Adrenal gland (tissue), 12 donors: ENCODE data around the gene WWTR1. TPM values are rescaled to one million over a fixed set of nuclear protein-coding genes. Genes with fewer than 3 reads are reported as not detected.

ENCODE experiments used
- DNase-seq, 7 donors: peaks; one replicate each; pipeline ENCODE4 v3.0.0-alpha.2; 2019 to 2020
- H3K27ac ChIP-seq, 5 donors: fragments of 200-600 bp; sonication (generic) in 4 of 5; 1 replicate in 3 of 5; 2 replicates in 2 of 5; pipeline versions ENCODE4 v1.5.1 to v1.8.0; 2016 to 2020; ENCODE audit warnings: mild to moderate bottlenecking in 1 of 5
- H3K27me3 ChIP-seq: fragments of 200-600 bp; 2 replicates; pipeline ENCODE4 v1.8.0; 2021
- H3K36me3 ChIP-seq, 2 donors: fragments of 200-600 bp; replicated peaks in 1 of 2; 1 replicate in 1 of 2; 2 replicates in 1 of 2; pipeline versions ENCODE4 v1.5.1 to v1.8.0; 2018 to 2022
- H3K4me1 ChIP-seq, 2 donors: fragments of 200-600 bp; replicated peaks in 1 of 2; 1 replicate in 1 of 2; 2 replicates in 1 of 2; pipeline versions ENCODE4 v1.5.1 to v1.8.0; 2018 to 2021
- H3K4me3 ChIP-seq, 4 donors: fragments of 200-600 bp; sonication (generic) in 3 of 4; one replicate each; pipeline ENCODE4 v1.5.1; 2016 to 2018
- H3K9me3 ChIP-seq, 3 donors: fragments of 200-600 bp; sonication (generic) in 1 of 3; replicated peaks in 1 of 3; 1 replicate in 2 of 3; 2 replicates in 1 of 3; pipeline versions ENCODE4 v1.5.1 to v1.8.0; 2016 to 2021
- CTCF ChIP-seq, 6 experiments: fragments of 450-650 bp in 4 of 6; fragments of 200-600 bp in 2 of 6; sonication (generic) in 1 of 6; IDR thresholded peaks; 1 replicate in 5 of 6; 2 replicates in 1 of 6; pipeline versions ENCODE4 v1.5.1 to v1.8.0; 2016 to 2021; ENCODE audit warnings: antibody characterized with exemption in 6 of 6, mild to moderate bottlenecking in 2 of 6, moderate library complexity in 1 of 6
- POLR2A ChIP-seq, 2 donors: fragments of 450-650 bp; IDR thresholded peaks; one replicate each; pipeline ENCODE4 v1.6.1; 2017; ENCODE audit warnings: antibody characterized with exemption in 2 of 2, mild to moderate bottlenecking in 2 of 2, moderate library complexity in 1 of 2
- WGBS, 4 donors: extraction: QIAGEN DNeasy Blood & Tissue Kit in 2 of 4; methylation state at CpG; one replicate each; pipeline versions ENCODE4 v1.1.5 to v1.1.7; 2013 to 2017; 5-methylcytosine and 5-hydroxymethylcytosine counted together
- intact Hi-C, 2 donors: fragments of 100-400 bp; cut with DNase I; formaldehyde crosslinking; loops; one replicate each; pipeline versions ENCODE4 v1.14.1 to v1.15.0; 2022 to 2023
- polyA plus RNA-seq, 3 donors: library from polyadenylated mRNA; stranded (reverse); fragments of 200-250 nt in 2 of 3; fragments of 350-450 nt in 1 of 3; fragmentation: Illumina TruSeq in 1 of 3; extraction: RNeasy Lipid Tissue Mini Kit (QIAGEN cat#74804) in 1 of 3; gene quantifications; one replicate each; pipeline ENCODE4 v1.2.3, GENCODE V29; 2013 to 2014
- total RNA-seq, 9 donors: library from RNA; depleted of rRNA in 4 of 9; stranded (reverse); fragments of >200 nt in 4 of 9; fragments of 120-200 nt in 1 of 9; fragmentation: NEBNext Ultra II Directional in 1 of 9; extraction: Animal tissue kit (Norgen Biotek cat#: 25700) in 1 of 9; gene quantifications; one replicate each; pipeline versions ENCODE4 v1.1.0 to v1.2.4, GENCODE V29; 2013 to 2023
- donor health status: healthy with polysubstance abuse.
- donor health status: Bipolar disorder and iron deficiency.
- donor health status: DM: yes; HTN: yes; CAD: no.
- donor health status: DM: no; HTN: no; CAD: no.
- donor health status: DM: no; HTN: no; CAD: no.
- donor health status: DM: yes; HTN: yes; CAD: no.

WWTR1 gene
- total and polyA plus RNA-seq, 12 donors = 11.9 to 56.2 (median 35.6) TPM

GRCh38 chr3:149572796-149573414 lies 84.9 kb downstream of the WWTR1 start:
- no peaks in the 10 kb centered on the region for H3K9me3 ChIP-seq
- H3K4me1 ChIP-seq = peaks cover 15 to 30% of the 10 kb centered on the region in 2 donors
- DNase-seq = peak in 2 of 7 donors; percentile 51 to 52
- no peak overlapping the region for H3K4me3 ChIP-seq
- TF ChIP-seq POLR2A (IDR thresholded peaks at IDR 0.05) (no peak), CTCF (IDR thresholded peaks at IDR 0.05) (no peak)
- intact Hi-C loops = no loop called here
- H3K27ac ChIP-seq = peak overlapping the region in 1 of 5 donors; percentile 9
- H3K36me3 ChIP-seq = no peaks in the 10 kb centered on the region
- WGBS, 4 donors = 67 to 73% (median 70%) methylated on average over 6 of the region's 6 CpGs
- no peaks in the 10 kb centered on the region for H3K27me3 ChIP-seq

- no peak for DNase-seq
- TF ChIP-seq CTCF (IDR thresholded peaks at IDR 0.05) (no peak), POLR2A (IDR thresholded peaks at IDR 0.05) (no peak)
- H3K9me3 ChIP-seq = no peaks in the 10 kb centered on the region
- no peak overlapping the region for H3K4me3 ChIP-seq
- H3K4me1 ChIP-seq = peaks cover 13 to 15% of the 10 kb centered on the region in 2 donors
- no peaks in the 10 kb centered on the region for H3K27me3 ChIP-seq
- no peak overlapping the region for H3K27ac ChIP-seq
- H3K36me3 ChIP-seq = no peaks in the 10 kb centered on the region
- WGBS, 4 donors = 62 to 79% (median 74%) methylated on average over 2 of the region's 2 CpGs
- intact Hi-C loops = no loop called here
Observed at GRCh38 chr3:149571381-149571780, 86.4 kb downstream of the WWTR1 start.

- Histone ChIP-seq H3K27ac (no peak overlapping the region), H3K27me3 (no peaks in the 10 kb centered on the region), H3K9me3 (no peaks in the 10 kb centered on the region), H3K4me3 (no peak overlapping the region), H3K36me3 (no peaks in the 10 kb centered on the region), H3K4me1 (peaks cover 3% of the 10 kb centered on the region in 2 donors)
- 85 to 95% (median 91%) methylated on average over 8 of the region's 8 CpGs for WGBS, 4 donors
- intact Hi-C loops = no loop called here
- TF ChIP-seq POLR2A (IDR thresholded peaks at IDR 0.05) = no peak
- no peak for TF ChIP-seq CTCF (IDR thresholded peaks at IDR 0.05)
- DNase-seq = no peak
Observed at GRCh38 chr3:149570016-149570415, 87.8 kb downstream of the WWTR1 start.

GRCh38 chr3:149567381-149567780 lies 90.4 kb downstream of the WWTR1 start:
- Histone ChIP-seq H3K4me3 (no peak overlapping the region), H3K27ac (no peak overlapping the region), H3K9me3 (no peaks in the 10 kb centered on the region), H3K4me1 (no peaks in the 10 kb centered on the region), H3K27me3 (no peaks in the 10 kb centered on the region), H3K36me3 (no peaks in the 10 kb centered on the region)
- TF ChIP-seq CTCF (IDR thresholded peaks at IDR 0.05) = no peak
- no peak for TF ChIP-seq POLR2A (IDR thresholded peaks at IDR 0.05)
- no peak for DNase-seq
- 61 to 71% (median 69%) methylated on average over 2 of the region's 2 CpGs for WGBS, 4 donors
- intact Hi-C loops = no loop called here
